Natural killer cell (primary cell): Measurements from ENCODE around the gene PLK5. TPM values are rescaled to one million over a fixed set of nuclear protein-coding genes. Genes with fewer than 3 reads are reported as not detected.

Experiments used
- ATAC-seq, 3 donors: fragments of 150-1000 bp in 2 of 3; fragments of 200-7000 bp in 1 of 3; cut with Tn5 transposase; 1 replicate in 1 of 3; 2 replicates in 2 of 3; pipeline ENCODE4 v1.10.0; 2021; ENCODE audit warnings: mild to moderate bottlenecking in 2 of 3, moderate library complexity in 2 of 3
- DNase-seq, 2 donors: peaks; one replicate each; pipeline versions ENCODE4 v3.0.0 to v3.0.0-alpha.2; 2013 to 2021; ENCODE audit warnings: mixed read lengths in 1 of 2
- H3K27ac ChIP-seq: one replicate; pipeline ENCODE4 v1.5.1; 2013; ENCODE audit warnings: mild to moderate bottlenecking, low read length
- H3K27me3 ChIP-seq: one replicate; pipeline ENCODE4 v1.6.1; 2013; ENCODE audit warnings: low read length; ENCODE audit not compliant: control insufficient read depth, insufficient read depth
- H3K36me3 ChIP-seq: one replicate; pipeline ENCODE4 v1.6.1; 2013; ENCODE audit warnings: low read length; ENCODE audit not compliant: control insufficient read depth, insufficient read depth
- H3K4me1 ChIP-seq: one replicate; pipeline ENCODE4 v1.6.1; 2013; ENCODE audit warnings: low read length; ENCODE audit not compliant: control insufficient read depth, insufficient read depth
- H3K4me3 ChIP-seq: one replicate; pipeline ENCODE4 v1.5.1; 2013; ENCODE audit warnings: low read length
- H3K9me3 ChIP-seq: one replicate; pipeline ENCODE4 v1.6.1; 2013; ENCODE audit warnings: low read length; ENCODE audit not compliant: control insufficient read depth, insufficient read depth
- H3K27ac Mint-ChIP-seq, 2 donors: one replicate each; pipeline ENCODE4 v1.8.0; 2022; ENCODE audit warnings: mild to moderate bottlenecking in 2 of 2, mixed read lengths in 2 of 2, moderate library complexity in 1 of 2
- H3K27me3 Mint-ChIP-seq, 2 donors: one replicate each; pipeline ENCODE4 v1.8.0; 2022; ENCODE audit warnings: low read depth in 2 of 2, mixed read lengths in 2 of 2
- H3K36me3 Mint-ChIP-seq: one replicate; pipeline ENCODE4 v1.8.0; 2022; ENCODE audit warnings: mixed read lengths
- H3K4me1 Mint-ChIP-seq, 2 donors: one replicate each; pipeline ENCODE4 v1.8.0; 2022; ENCODE audit warnings: mixed read lengths in 2 of 2
- H3K4me3 Mint-ChIP-seq: one replicate; pipeline ENCODE4 v1.8.0; 2022; ENCODE audit warnings: mild to moderate bottlenecking, moderate library complexity, mixed read lengths
- H3K9me3 Mint-ChIP-seq, 2 donors: one replicate each; pipeline ENCODE4 v1.8.0; 2022; ENCODE audit warnings: mixed read lengths in 2 of 2
- CTCF ChIP-seq: fragments of 200-600 bp; IDR thresholded peaks from one replicate; pipeline ENCODE4 v1.8.0; 2022; ENCODE audit warnings: antibody characterized with exemption
- WGBS: methylation state at CpG from one replicate; pipeline ENCODE4 v1.1.7; 2013; ENCODE audit warnings: missing lambda C conversion rate; ENCODE audit not compliant: insufficient coverage; 5-methylcytosine and 5-hydroxymethylcytosine counted together
- intact Hi-C: fragments of 100-400 bp; cut with micrococcal nuclease; formaldehyde crosslinking; loops from one replicate; pipeline ENCODE4 v1.14.2; 2022
- total RNA-seq, 4 donors: library from RNA; stranded (reverse); fragments of 120-200 nt in 1 of 4; gene quantifications; one replicate each; pipeline versions ENCODE4 v1.2.3 to v1.2.4, GENCODE V29; 2013 to 2022

PLK5 gene
- total RNA-seq, 3 donors from 2014 or later (not counting 1 experiment from before 2014, with no cell fraction given) = not detected

GRCh38 chr19:1540365-1540925 is 16.6 kb downstream of the PLK5 start:
- Histone ChIP-seq H3K4me1 (no peaks in the 10 kb centered on the region), H3K36me3 (no peaks in the 10 kb centered on the region), H3K4me3 (no peak overlapping the region), H3K9me3 (no peaks in the 10 kb centered on the region), H3K27ac (no peak overlapping the region), H3K27me3 (peaks cover 2% of the 10 kb centered on the region)
- no peak for TF ChIP-seq CTCF
- intact Hi-C loops = loop anchor here (10.0 kb wide), 1 partner anchor 284 kb away; no protein-coding TSS in a partner anchor
- ATAC-seq (no peak), DNase-seq (no peak)
- Mint-ChIP-seq H3K4me3 (no peak overlapping the region), H3K27ac (no peak overlapping the region), H3K9me3 (no peaks in the 10 kb centered on the region), H3K4me1 (no peaks in the 10 kb centered on the region), H3K27me3 (peaks cover 6 to 11% of the 10 kb centered on the region in 2 donors), H3K36me3 (no peaks in the 10 kb centered on the region)
- WGBS = 41% methylated on average over 17 of the region's 17 CpGs

- Histone ChIP-seq H3K36me3 (no peaks in the 10 kb centered on the region), H3K27me3 (no peaks in the 10 kb centered on the region), H3K4me3 (no peak overlapping the region), H3K4me1 (peaks cover 6% of the 10 kb centered on the region), H3K9me3 (no peaks in the 10 kb centered on the region), H3K27ac (no peak overlapping the region)
- ATAC-seq = no peak
- no peak overlapping the region for H3K27ac Mint-ChIP-seq
- H3K4me3 Mint-ChIP-seq = no peak overlapping the region
- peaks cover 0 to 6% of the 10 kb centered on the region in 2 donors for H3K4me1 Mint-ChIP-seq
- intact Hi-C loops = loop anchor here (5.0 to 10.0 kb wide), 2 partner anchors 123 to 275 kb away; no protein-coding TSS in a partner anchor
- no peak for DNase-seq
- TF ChIP-seq CTCF = no peak
- H3K9me3 Mint-ChIP-seq = no peaks in the 10 kb centered on the region
- H3K36me3 Mint-ChIP-seq = no peaks in the 10 kb centered on the region
- WGBS = 82% methylated on average over 4 of the region's 4 CpGs
- H3K27me3 Mint-ChIP-seq = peaks cover 0 to 9% of the 10 kb centered on the region in 2 donors
These were observed 25.6 kb downstream of the PLK5 start for GRCh38 chr19:1549332-1549945.

GRCh38 chr19:1551068-1552040 is 27.5 kb downstream of the PLK5 start:
- Mint-ChIP-seq H3K4me1 (peaks cover 0 to 1% of the 10 kb centered on the region in 2 donors), H3K36me3 (no peaks in the 10 kb centered on the region), H3K9me3 (no peaks in the 10 kb centered on the region), H3K27ac (no peak overlapping the region), H3K27me3 (peaks cover 0 to 6% of the 10 kb centered on the region in 2 donors), H3K4me3 (no peak overlapping the region)
- 85% methylated on average over 16 of the region's 17 CpGs for WGBS
- H3K27ac ChIP-seq = no peak overlapping the region
- intact Hi-C loops = no loop called here
- no peak for DNase-seq
- TF ChIP-seq CTCF = no peak
- no peak for ATAC-seq
- H3K4me1 ChIP-seq = peaks cover under 1% of the 10 kb centered on the region
- no peaks in the 10 kb centered on the region for H3K9me3 ChIP-seq
- no peak overlapping the region for H3K4me3 ChIP-seq
- no peaks in the 10 kb centered on the region for H3K36me3 ChIP-seq
- no peaks in the 10 kb centered on the region for H3K27me3 ChIP-seq
